ENCODE results near the gene CLDN1.

DNA sequence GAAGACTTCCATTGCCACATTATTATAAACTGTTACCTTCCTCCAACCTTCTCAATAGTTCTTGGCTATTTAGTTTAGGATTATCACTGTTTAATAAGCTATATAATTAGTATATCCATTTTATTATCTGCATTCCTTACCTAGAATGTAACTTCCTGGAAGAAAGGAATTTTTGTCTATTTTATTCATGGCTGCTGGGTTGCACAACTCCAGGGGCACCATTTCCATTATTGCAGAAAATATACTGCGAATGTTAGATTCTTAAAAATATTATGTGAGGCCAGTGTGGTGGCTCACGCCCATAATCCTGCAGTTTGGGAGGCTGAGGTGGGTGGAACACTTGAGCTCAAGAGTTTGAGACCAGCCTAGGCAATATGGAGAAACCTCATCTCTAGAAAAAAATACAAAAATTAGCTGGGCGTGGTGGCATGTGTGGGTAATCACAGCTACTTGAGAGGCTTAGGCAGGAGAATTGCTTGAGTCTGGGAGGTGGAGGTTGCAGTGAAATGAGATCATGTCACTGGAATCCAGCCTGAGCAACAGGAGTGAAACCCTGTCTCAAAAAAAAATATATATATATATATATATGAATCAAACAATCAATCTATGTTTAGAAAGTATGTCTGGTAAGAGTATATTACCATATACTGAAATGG lies 19.9 kb downstream of the CLDN1 start:
- TF ChIP-seq TP53 (CRISPR knock-in tag; IDR thresholded peaks at IDR 0.05), result no peak
- TF ChIP-seq, protein P1, sequence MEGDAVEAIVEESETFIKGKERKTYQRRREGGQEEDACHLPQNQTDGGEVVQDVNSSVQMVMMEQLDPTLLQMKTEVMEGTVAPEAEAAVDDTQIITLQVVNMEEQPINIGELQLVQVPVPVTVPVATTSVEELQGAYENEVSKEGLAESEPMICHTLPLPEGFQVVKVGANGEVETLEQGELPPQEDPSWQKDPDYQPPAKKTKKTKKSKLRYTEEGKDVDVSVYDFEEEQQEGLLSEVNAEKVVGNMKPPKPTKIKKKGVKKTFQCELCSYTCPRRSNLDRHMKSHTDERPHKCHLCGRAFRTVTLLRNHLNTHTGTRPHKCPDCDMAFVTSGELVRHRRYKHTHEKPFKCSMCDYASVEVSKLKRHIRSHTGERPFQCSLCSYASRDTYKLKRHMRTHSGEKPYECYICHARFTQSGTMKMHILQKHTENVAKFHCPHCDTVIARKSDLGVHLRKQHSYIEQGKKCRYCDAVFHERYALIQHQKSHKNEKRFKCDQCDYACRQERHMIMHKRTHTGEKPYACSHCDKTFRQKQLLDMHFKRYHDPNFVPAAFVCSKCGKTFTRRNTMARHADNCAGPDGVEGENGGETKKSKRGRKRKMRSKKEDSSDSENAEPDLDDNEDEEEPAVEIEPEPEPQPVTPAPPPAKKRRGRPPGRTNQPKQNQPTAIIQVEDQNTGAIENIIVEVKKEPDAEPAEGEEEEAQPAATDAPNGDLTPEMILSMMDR (IDR thresholded peaks at IDR 0.05), result no peak
- TF ChIP-seq, protein P2, sequence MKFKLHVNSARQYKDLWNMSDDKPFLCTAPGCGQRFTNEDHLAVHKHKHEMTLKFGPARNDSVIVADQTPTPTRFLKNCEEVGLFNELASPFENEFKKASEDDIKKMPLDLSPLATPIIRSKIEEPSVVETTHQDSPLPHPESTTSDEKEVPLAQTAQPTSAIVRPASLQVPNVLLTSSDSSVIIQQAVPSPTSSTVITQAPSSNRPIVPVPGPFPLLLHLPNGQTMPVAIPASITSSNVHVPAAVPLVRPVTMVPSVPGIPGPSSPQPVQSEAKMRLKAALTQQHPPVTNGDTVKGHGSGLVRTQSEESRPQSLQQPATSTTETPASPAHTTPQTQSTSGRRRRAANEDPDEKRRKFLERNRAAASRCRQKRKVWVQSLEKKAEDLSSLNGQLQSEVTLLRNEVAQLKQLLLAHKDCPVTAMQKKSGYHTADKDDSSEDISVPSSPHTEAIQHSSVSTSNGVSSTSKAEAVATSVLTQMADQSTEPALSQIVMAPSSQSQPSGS (CRISPR knock-in tag; IDR thresholded peaks at IDR 0.05; ENCODE audit: borderline replicate concordance, low read depth), result no peak
- no peak for TF ChIP-seq FOXJ3 (CRISPR knock-in tag; IDR thresholded peaks at IDR 0.05; ENCODE audit: borderline replicate concordance)
- TF ChIP-seq NR3C1 (CRISPR knock-in tag; conservative IDR thresholded peaks at IDR 0.05; ENCODE audit: low read depth), result no peak
- no peak for TF ChIP-seq CREB1 (CRISPR knock-in tag; IDR thresholded peaks at IDR 0.05)
- TF ChIP-seq ATF1 (CRISPR knock-in tag; IDR thresholded peaks at IDR 0.05), result no peak
- TF ChIP-seq NFYB (CRISPR knock-in tag; conservative IDR thresholded peaks at IDR 0.05; ENCODE audit: low read depth), result no peak
- TF ChIP-seq, protein P3, sequence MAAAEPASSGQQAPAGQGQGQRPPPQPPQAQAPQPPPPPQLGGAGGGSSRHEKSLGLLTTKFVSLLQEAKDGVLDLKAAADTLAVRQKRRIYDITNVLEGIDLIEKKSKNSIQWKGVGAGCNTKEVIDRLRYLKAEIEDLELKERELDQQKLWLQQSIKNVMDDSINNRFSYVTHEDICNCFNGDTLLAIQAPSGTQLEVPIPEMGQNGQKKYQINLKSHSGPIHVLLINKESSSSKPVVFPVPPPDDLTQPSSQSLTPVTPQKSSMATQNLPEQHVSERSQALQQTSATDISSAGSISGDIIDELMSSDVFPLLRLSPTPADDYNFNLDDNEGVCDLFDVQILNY (CRISPR knock-in tag; IDR thresholded peaks at IDR 0.05), result no peak
- no peak for TF ChIP-seq MXD4 (CRISPR knock-in tag; IDR thresholded peaks at IDR 0.05; ENCODE audit: borderline replicate concordance)

Data from WTC11 (cell line).